Tibial nerve (tissue), 4 donors: ENCODE data around the gene EMID1.

ENCODE experiments used
- CTCF ChIP-seq, 5 experiments: fragments of 200-600 bp in 3 of 5; fragments of 450-650 bp in 2 of 5; sonication (generic) in 3 of 5; IDR thresholded peaks; one replicate each; pipeline ENCODE4 v1.5.1; 2016 to 2019; ENCODE audit warnings: antibody characterized with exemption in 5 of 5, mild to moderate bottlenecking in 3 of 5, moderate library complexity in 2 of 5
- EP300 ChIP-seq, 2 donors: sonication (generic); formaldehyde crosslinking; IDR thresholded peaks; one replicate each; pipeline ENCODE4 v1.6.1; 2017; ENCODE audit warnings: antibody characterized with exemption in 2 of 2, mild to moderate bottlenecking in 1 of 2
- POLR2A ChIP-seq, 2 donors: fragments of 450-650 bp; IDR thresholded peaks; one replicate each; pipeline ENCODE4 v1.6.1; 2017; ENCODE audit warnings: antibody characterized with exemption in 2 of 2, mild to moderate bottlenecking in 2 of 2, moderate library complexity in 2 of 2

DNA sequence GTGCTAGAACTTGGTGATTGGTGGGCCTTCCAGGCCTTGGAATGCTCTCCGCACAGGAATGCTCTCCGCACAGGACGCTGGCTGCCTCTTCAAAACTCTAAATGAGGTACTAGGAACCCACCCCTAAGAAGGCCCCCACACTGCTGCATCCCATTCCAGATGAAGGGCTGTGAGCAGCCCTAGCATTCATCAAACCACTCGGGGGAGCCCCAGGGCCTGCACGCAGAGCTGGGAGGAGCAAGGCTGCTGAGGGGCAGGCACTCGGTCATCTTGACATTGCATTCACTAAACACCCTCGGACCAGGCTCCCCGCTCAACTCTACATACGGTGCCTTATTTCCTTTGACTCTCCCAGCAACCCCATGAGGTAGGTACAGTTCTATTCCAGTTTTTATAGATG, 49.2 kb upstream of the EMID1 start:
- no peak for TF ChIP-seq CTCF (IDR thresholded peaks at IDR 0.05)
- no peak for TF ChIP-seq POLR2A (IDR thresholded peaks at IDR 0.05)
- no peak for TF ChIP-seq EP300 (IDR thresholded peaks at IDR 0.05)
